SK-N-SH (cell line): ENCODE measurements around the gene WFIKKN1.

Experiments
- GATA2 ChIP-seq: sonication (generic); formaldehyde crosslinking; IDR thresholded peaks from 2 replicates; pipeline ENCODE4 v1.5.0; 2020; ENCODE audit warnings: mild to moderate bottlenecking, missing genetic modification reagents
- SIN3A ChIP-seq: IDR thresholded peaks from 2 replicates; pipeline ENCODE4 v1.6.1; 2012; ENCODE audit warnings: low read depth, mild to moderate bottlenecking, low read length, moderate library complexity, borderline replicate concordance
- TCF12 ChIP-seq: IDR thresholded peaks from 2 replicates; pipeline ENCODE4 v1.4.0; 2012
- TF ChIP-seq, protein P1 (sequence below): fragments of 200-600 bp; sonication (generic); IDR thresholded peaks from 2 replicates; pipeline ENCODE4 v1.6.1; 2017; ENCODE audit warnings: antibody characterized with exemption, mild to moderate bottlenecking, moderate library complexity
- TF ChIP-seq, protein P2 (sequence below): IDR thresholded peaks from 2 replicates; pipeline ENCODE4 v1.4.0; 2012; ENCODE audit warnings: low read depth
- TF ChIP-seq, protein P3 (sequence below): fragments of 150-350 bp; IDR thresholded peaks from 2 replicates; pipeline ENCODE4 v1.6.1; 2016; ENCODE audit warnings: mild to moderate bottlenecking, low read depth, low read length
- TF ChIP-seq, protein P4 (sequence below): IDR thresholded peaks from 2 replicates; pipeline ENCODE4 v1.6.1; 2012; ENCODE audit warnings: mild to moderate bottlenecking, low read depth, low read length, moderate library complexity

DNA sequence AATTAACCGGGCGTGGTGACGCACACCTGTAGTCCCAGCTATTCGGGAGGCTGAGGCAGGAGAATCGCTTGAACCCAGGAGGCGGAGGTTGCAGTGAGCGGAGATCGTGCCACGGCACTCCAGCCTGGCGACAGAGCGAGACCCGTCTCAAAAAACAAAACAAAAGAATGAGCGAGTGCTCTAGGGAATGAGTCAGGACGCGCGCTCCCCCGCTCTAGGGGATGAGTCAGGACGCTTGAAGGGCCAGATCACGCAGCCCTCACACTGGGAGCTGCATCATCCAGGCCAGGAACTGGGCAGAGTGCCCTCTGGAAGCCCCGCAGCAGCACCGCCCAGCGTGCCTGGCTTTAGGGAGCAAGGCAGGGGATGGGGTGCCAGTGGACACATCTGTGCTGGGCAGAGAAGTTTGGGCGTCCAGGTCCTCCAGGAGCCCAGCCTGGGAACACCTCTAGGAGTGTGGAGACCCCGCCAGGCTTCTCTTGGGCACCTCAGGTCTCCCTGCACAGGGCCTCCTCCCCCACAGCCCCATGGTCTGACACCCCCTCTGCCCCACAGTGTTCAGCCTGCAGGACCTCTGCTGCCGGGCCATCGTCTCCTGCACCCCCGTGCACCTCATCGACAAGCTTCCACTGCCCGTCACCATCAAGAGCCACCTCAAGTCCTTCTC, 3.9 kb upstream of the WFIKKN1 start:
- TF ChIP-seq, protein P1, sequence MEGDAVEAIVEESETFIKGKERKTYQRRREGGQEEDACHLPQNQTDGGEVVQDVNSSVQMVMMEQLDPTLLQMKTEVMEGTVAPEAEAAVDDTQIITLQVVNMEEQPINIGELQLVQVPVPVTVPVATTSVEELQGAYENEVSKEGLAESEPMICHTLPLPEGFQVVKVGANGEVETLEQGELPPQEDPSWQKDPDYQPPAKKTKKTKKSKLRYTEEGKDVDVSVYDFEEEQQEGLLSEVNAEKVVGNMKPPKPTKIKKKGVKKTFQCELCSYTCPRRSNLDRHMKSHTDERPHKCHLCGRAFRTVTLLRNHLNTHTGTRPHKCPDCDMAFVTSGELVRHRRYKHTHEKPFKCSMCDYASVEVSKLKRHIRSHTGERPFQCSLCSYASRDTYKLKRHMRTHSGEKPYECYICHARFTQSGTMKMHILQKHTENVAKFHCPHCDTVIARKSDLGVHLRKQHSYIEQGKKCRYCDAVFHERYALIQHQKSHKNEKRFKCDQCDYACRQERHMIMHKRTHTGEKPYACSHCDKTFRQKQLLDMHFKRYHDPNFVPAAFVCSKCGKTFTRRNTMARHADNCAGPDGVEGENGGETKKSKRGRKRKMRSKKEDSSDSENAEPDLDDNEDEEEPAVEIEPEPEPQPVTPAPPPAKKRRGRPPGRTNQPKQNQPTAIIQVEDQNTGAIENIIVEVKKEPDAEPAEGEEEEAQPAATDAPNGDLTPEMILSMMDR: no peak
- TF ChIP-seq SIN3A (no peak), TCF12 (peak; percentile 42; the same call in 1 of the 2 replicates), GATA2 (CRISPR knock-in tag) (no peak)
- TF ChIP-seq, protein P2, sequence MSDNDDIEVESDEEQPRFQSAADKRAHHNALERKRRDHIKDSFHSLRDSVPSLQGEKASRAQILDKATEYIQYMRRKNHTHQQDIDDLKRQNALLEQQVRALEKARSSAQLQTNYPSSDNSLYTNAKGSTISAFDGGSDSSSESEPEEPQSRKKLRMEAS: peak; percentile 86
- TF ChIP-seq, protein P3, sequence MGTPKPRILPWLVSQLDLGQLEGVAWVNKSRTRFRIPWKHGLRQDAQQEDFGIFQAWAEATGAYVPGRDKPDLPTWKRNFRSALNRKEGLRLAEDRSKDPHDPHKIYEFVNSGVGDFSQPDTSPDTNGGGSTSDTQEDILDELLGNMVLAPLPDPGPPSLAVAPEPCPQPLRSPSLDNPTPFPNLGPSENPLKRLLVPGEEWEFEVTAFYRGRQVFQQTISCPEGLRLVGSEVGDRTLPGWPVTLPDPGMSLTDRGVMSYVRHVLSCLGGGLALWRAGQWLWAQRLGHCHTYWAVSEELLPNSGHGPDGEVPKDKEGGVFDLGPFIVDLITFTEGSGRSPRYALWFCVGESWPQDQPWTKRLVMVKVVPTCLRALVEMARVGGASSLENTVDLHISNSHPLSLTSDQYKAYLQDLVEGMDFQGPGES: no peak
- TF ChIP-seq, protein P4, sequence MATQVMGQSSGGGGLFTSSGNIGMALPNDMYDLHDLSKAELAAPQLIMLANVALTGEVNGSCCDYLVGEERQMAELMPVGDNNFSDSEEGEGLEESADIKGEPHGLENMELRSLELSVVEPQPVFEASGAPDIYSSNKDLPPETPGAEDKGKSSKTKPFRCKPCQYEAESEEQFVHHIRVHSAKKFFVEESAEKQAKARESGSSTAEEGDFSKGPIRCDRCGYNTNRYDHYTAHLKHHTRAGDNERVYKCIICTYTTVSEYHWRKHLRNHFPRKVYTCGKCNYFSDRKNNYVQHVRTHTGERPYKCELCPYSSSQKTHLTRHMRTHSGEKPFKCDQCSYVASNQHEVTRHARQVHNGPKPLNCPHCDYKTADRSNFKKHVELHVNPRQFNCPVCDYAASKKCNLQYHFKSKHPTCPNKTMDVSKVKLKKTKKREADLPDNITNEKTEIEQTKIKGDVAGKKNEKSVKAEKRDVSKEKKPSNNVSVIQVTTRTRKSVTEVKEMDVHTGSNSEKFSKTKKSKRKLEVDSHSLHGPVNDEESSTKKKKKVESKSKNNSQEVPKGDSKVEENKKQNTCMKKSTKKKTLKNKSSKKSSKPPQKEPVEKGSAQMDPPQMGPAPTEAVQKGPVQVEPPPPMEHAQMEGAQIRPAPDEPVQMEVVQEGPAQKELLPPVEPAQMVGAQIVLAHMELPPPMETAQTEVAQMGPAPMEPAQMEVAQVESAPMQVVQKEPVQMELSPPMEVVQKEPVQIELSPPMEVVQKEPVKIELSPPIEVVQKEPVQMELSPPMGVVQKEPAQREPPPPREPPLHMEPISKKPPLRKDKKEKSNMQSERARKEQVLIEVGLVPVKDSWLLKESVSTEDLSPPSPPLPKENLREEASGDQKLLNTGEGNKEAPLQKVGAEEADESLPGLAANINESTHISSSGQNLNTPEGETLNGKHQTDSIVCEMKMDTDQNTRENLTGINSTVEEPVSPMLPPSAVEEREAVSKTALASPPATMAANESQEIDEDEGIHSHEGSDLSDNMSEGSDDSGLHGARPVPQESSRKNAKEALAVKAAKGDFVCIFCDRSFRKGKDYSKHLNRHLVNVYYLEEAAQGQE: no peak
